ENCODE data around the gene SLC25A23.
"Not testable (repeated sequence)": the region's sequence is repeated elsewhere in the genome, so short reads cannot be mapped to it uniquely, and the experiment has no call there.

The SLC25A23 gene

DNA sequence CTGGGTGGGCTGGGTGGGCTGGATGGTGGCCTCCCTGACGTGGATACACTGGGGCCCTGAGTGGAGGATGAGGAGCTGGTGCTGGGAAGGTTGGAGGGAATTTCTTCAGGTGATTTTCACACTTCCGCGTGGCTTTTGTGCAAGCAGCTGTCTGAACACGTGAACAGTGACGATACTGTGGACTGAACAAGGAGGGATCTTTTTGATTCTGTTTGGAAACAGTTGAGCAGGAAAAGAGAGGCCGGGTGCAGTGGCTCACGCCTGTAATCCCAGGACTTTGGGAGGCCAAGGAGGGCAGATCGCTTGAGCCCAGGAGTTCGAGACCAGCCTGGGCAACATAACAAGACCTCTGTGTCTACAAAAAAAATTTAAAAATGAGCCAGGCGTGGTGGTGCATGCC is 57.5 kb downstream of the SLC25A23 start:
- DNase-seq (ENCODE audit: low read depth in 2 of 2) = no peak

DNA sequence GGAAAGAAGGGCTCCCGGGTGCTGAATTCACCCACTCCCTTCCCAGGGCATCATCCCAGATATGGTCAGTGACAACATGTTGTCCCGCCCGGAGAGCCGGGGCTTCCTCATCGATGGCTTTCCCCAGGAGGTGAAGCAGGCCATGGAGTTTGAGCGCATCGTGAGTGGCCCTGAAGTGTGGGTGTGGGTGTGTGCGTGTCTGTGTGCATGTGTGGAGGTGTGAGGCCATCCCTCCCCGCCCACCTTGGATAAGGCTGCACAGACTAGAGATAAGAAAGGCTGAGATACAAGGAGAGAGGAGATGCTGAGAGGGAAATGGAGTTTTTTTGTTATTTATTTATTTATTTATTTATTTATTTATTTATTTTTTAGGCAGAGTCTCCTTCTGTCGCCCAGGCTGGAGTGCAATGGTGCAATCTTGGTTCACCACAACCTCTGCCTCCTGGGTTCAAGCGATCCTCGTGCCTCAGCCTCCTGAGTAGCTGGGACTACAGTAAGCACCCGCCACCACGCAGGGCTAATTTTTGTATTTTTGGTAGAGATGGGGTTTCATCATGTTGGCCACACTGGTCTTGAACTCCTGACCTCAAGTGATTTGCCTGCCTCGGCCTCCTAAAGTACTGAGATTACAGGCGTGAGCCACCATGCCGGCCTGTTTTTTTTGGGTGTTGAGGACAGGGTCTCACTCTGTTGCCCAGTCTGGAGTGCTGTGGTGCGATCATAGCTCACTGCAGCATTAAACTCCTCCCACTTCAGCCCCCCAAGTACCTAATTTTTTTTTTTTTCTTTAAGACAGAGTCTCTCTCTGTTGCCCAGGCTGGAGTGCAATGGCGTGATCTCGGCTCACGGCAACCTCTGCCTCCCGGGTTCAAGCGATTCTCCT is 59.3 kb downstream of the SLC25A23 start:
- DNase-seq (ENCODE audit: low read depth in 2 of 2) = not testable (repeated sequence)

DNA sequence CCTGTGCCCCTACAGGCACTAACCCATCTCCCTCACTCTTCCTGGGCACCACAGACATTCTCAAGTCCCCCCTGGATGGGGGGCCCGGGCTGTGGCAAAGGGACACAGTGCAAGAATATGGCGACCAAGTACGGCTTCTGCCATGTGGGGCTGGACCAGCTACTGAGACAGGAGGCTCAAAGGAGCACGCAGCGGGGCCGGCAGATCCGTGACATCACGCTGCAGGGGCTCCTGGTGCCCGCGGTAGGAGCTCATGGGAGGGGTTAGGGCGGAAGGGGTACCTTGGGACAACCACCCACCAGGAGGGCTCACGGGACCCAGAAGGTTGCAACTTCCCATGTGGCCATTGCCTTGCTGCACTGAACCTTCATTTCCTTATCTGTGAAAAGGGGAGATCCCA is 63.3 kb downstream of the SLC25A23 start:
- DNase-seq (ENCODE audit: low read depth in 2 of 2) = no peak

DNA sequence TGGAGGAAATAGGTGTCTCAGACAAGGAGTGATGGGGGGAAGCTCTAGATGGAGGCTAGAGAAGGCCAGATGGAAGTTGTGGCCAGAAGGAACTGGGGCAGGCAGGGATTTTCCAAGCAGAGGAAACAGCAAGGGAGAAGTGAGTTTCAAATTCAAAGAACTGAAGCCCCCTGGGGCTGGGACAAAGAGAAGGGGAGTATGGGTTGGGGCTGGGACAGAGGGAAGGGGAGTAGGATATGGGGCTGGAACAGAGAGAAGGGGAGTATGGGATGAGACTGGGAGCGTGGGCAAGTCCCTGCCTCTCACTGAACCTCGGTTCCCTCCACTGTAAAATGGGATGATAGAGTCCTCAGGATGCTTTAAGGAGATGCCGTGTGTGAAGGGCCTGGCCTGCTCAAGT is 64.8 kb downstream of the SLC25A23 start:
- DNase-seq (ENCODE audit: low read depth in 2 of 2) = no peak

GRCh38 chr19:6393983-6394412 is 65.6 kb downstream of the SLC25A23 start:
- peak; percentile 56 to 69 for DNase-seq (ENCODE audit: low read depth in 2 of 2)

DNA sequence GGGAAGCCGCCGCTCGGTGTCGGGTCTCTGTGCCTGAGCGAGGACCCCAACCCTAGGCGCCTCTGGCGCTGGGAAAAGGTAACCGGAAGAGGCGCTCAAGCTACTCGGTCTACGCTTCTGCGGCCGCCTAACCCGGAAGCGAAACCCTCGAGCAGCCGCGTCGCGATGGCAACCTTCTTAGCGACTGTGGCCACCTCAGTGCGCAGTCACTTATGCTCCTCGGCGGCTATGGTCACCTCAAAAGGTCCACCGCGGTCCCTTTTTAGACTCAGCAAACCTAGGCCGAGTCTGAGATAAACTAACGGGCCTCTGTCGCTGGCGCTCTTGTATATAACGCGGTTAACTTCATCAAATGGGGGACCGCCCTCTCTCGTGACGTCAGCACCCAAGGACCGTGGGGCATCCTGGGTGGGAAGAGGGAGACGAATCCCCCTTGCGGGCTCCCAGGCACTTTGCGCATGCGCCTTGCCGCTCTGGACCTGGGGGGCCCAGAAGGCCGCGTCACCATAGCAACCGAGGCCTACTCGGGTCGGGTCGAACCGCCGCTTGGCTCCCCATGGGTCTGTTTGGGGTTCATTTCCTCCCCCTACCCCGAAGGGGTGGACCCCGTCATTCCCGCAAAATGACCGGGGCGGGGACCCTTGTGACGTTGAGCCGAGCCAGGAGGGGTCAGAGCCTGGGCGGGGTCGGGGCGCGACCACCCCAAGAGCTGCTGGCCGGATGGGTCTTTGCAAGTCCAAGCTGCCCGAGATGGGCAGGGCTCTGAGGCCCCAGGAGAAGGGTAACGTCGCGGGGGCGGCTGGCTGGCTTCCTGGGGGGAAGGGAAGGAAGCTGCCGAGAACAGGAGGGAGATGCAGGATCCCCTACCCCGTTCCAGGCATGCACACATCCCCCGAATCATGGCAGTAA is 66.3 kb downstream of the SLC25A23 start, which contains the start of gene GTF2F1:
Gene GTF2F1 (minus strand): TSS at position 91 of the 909 bp plus-strand sequence. CDS start 169 bp downstream, outside the sequence.
- DNase-seq (ENCODE audit: low read depth in 2 of 2) = peak; percentile 87 to 91

- no peak for DNase-seq (ENCODE audit: low read depth in 2 of 2)
These were observed 67.1 kb downstream of the SLC25A23 start for GRCh38 chr19:6392221-6393073.

Data from stimulated activated CD4-positive, alpha-beta T cell treated with anti-CD3 and anti-CD28 coated beads, Interleukin-1b, Interleukin-23, amount 100 ng/mL, for 4 hours (primary cell).